Mesodermal cell (in vitro differentiated cells): ENCODE data around the gene EFNA4.

Source experiments
- H3K27ac ChIP-seq: 2 replicates; pipeline ENCODE4 v1.7.0; 2013; ENCODE audit warnings: mild to moderate bottlenecking, low read depth, low read length, moderate library complexity; ENCODE audit not compliant: severe bottlenecking
- H3K36me3 ChIP-seq: 2 replicates; pipeline ENCODE4 v1.7.1; 2013; ENCODE audit warnings: mild to moderate bottlenecking, low read length, moderate library complexity; ENCODE audit not compliant: control insufficient read depth, insufficient read depth
- H3K4me1 ChIP-seq: one replicate; pipeline ENCODE4 v1.7.1; 2013; ENCODE audit warnings: mild to moderate bottlenecking, low read length; ENCODE audit not compliant: insufficient read depth, control insufficient read depth, poor library complexity, severe bottlenecking
- H3K4me3 ChIP-seq: 2 replicates; pipeline ENCODE4 v1.7.0; 2013; ENCODE audit warnings: low read length, control low read depth, mild to moderate bottlenecking; ENCODE audit not compliant: insufficient read depth, poor library complexity, severe bottlenecking; ENCODE audit errors: extremely low read depth
- H3K9me3 ChIP-seq: 2 replicates; pipeline ENCODE4 v1.7.1; 2013; ENCODE audit warnings: mild to moderate bottlenecking, low read length, moderate library complexity; ENCODE audit not compliant: control insufficient read depth
- WGBS, 2 experiments: methylation state at CpG; one replicate each; pipeline ENCODE4 v1.1.5; 2013; ENCODE audit warnings: missing lambda C conversion rate in 2 of 2; ENCODE audit not compliant: insufficient coverage in 2 of 2; 5-methylcytosine and 5-hydroxymethylcytosine counted together

The EFNA4 gene

DNA sequence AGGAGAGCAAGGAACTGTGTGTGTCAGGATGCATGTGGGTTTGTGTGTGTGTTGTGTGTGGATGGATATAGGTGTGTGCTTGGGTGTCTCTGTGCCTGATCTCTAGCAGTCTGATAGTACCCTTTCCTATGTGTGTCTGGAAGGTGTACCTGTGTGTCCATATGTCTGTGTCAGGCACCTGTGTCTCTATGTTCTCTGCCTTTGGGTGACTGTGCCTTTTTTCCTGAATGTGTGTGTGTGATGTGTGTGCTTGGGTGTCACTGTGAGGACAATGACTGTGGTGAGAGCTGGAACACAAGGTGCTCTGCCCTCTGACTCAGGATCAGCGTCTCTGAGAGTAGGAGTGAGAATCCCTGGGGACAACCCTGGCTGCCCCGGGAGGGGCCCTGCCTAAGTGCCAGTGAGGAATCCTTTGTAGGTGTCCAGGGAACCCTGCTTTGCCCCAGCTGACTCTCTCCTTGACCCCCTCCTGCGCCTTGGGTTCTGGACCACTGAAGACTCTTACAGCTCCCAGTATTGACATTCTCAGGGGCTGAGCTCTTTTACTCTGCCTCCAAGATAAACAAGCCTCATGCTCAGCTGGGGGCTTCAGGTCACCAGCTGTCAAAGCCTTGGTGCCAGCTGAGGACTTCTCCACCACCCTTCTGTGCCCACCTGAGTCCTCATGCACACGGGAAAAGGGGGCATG lies 14.4 kb downstream of the EFNA4 start:
- 67 to 87% methylated on average over 3 of the region's 4 CpGs for WGBS, 2 experiments
- Histone ChIP-seq H3K9me3 (no peaks in the 10 kb centered on the region), H3K4me1 (peaks cover 21% of the 10 kb centered on the region), H3K27ac (no peak overlapping the region), H3K4me3 (no peak overlapping the region), H3K36me3 (no peaks in the 10 kb centered on the region)

DNA sequence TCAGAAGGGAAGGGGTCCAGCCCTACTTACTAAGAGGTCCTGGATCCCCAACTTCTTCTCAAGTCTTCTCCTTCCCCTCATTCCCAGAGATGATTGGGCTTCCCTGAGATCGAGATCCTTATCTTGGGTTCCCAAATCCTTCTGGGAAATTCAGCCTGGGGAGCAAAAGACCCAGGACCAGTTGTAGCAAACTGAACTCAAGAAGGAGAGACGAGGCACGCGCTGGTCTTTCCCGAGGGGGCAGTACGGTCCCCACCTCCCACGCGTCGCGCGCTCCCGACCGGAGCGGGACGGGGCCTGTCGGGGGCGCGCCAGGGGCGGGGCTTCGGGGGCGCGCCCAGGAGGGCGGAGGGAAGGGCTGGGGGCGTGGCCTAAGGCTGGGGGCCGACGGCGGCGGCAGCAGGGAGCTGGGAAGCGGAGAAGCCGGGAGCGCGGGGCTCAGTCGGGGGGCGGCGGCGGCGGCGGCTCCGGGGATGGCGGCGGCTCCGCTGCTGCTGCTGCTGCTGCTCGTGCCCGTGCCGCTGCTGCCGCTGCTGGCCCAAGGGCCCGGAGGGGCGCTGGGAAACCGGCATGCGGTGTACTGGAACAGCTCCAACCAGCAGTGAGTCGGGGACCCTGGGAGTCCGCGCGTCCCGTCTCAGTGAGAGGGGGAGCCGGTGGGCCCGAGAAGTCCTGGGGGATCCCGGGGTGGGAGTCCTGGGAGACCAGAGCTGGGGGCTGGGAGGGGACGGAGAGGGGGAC lies 15.1 kb downstream of the EFNA4 start, which contains the start of gene EFNA3:
TSS of gene EFNA3 (plus strand) at position 369 of the 741 bp plus-strand sequence. CDS start at position 474, 105 bp downstream.
- Histone ChIP-seq H3K9me3 (no peaks in the 10 kb centered on the region), H3K4me1 (peaks cover 21% of the 10 kb centered on the region), H3K4me3 (peak within 1 kb of the TSS; percentile 38), H3K27ac (no peak within 1 kb of the TSS), H3K36me3 (no peaks in the 10 kb centered on the region)
- WGBS, 2 experiments: 3 to 4% methylated on average over 25 to 31 of the region's 59 CpGs

- Histone ChIP-seq H3K27ac (no peak overlapping the region), H3K9me3 (no peaks in the 10 kb centered on the region), H3K4me1 (peaks cover 21% of the 10 kb centered on the region), H3K36me3 (no peaks in the 10 kb centered on the region), H3K4me3 (peak overlapping the region; percentile 38)
- WGBS, 2 experiments: 5 to 11% methylated on average over 4 to 7 of the region's 10 CpGs
Observed at GRCh38 chr1:155079210-155079486, 15.6 kb downstream of the EFNA4 start.

- Histone ChIP-seq H3K27ac (no peak overlapping the region), H3K36me3 (no peaks in the 10 kb centered on the region), H3K4me3 (peak overlapping the region; percentile 38), H3K4me1 (peaks cover 21% of the 10 kb centered on the region), H3K9me3 (no peaks in the 10 kb centered on the region)
- 1% methylated on average over 38 to 51 of the region's 67 CpGs for whole genome bisulfite sequencing, 2 experiments
Observed at GRCh38 chr1:155079487-155080311, 16.2 kb downstream of the EFNA4 start.

GRCh38 chr1:155080312-155081228 lies 17.0 kb downstream of the EFNA4 start:
- WGBS, 2 experiments: 0 to 1% methylated on average over 22 to 29 of the region's 71 CpGs
- Histone ChIP-seq H3K9me3 (no peaks in the 10 kb centered on the region), H3K27ac (no peak overlapping the region), H3K4me1 (peaks cover 21% of the 10 kb centered on the region), H3K36me3 (no peaks in the 10 kb centered on the region), H3K4me3 (peak overlapping the region; percentile 38)

- H3K4me3 ChIP-seq: peak overlapping the region; percentile 19
- H3K36me3 ChIP-seq: no peaks in the 10 kb centered on the region
- WGBS, 2 experiments: 2% methylated on average over 31 to 43 of the region's 68 CpGs
- H3K9me3 ChIP-seq: no peaks in the 10 kb centered on the region
- no peak overlapping the region for H3K27ac ChIP-seq
- peaks cover 21% of the 10 kb centered on the region for H3K4me1 ChIP-seq
Observed at GRCh38 chr1:155081472-155082300, 18.1 kb downstream of the EFNA4 start.

- H3K9me3 ChIP-seq: no peaks in the 10 kb centered on the region
- H3K36me3 ChIP-seq: no peaks in the 10 kb centered on the region
- H3K27ac ChIP-seq: no peak overlapping the region
- H3K4me3 ChIP-seq: peak overlapping the region; percentile 8
- 8 to 13% methylated on average over 14 to 26 of the region's 36 CpGs for WGBS, 2 experiments
- peaks cover 21% of the 10 kb centered on the region for H3K4me1 ChIP-seq
Observed at GRCh38 chr1:155082301-155083051, 18.9 kb downstream of the EFNA4 start.

GRCh38 chr1:155083052-155083541 lies 19.6 kb downstream of the EFNA4 start:
- Histone ChIP-seq H3K27ac (no peak overlapping the region), H3K9me3 (no peaks in the 10 kb centered on the region), H3K4me3 (no peak overlapping the region), H3K4me1 (peaks cover 21% of the 10 kb centered on the region), H3K36me3 (no peaks in the 10 kb centered on the region)
- WGBS, 2 experiments: 58 to 79% methylated on average over 2 to 5 of the region's 6 CpGs
